NCI-H1694 (cell line): Measurements from ENCODE around the gene PITX3.
"Not testable (repeated sequence)": the region's sequence is repeated elsewhere in the genome, so short reads cannot be mapped to it uniquely, and the experiment has no call there.

ENCODE experiments used
- DNase-seq: peaks from one replicate; lab custom pipeline; 2025; lab: John Stamatoyannopoulos, UW

The PITX3 gene

DNA sequence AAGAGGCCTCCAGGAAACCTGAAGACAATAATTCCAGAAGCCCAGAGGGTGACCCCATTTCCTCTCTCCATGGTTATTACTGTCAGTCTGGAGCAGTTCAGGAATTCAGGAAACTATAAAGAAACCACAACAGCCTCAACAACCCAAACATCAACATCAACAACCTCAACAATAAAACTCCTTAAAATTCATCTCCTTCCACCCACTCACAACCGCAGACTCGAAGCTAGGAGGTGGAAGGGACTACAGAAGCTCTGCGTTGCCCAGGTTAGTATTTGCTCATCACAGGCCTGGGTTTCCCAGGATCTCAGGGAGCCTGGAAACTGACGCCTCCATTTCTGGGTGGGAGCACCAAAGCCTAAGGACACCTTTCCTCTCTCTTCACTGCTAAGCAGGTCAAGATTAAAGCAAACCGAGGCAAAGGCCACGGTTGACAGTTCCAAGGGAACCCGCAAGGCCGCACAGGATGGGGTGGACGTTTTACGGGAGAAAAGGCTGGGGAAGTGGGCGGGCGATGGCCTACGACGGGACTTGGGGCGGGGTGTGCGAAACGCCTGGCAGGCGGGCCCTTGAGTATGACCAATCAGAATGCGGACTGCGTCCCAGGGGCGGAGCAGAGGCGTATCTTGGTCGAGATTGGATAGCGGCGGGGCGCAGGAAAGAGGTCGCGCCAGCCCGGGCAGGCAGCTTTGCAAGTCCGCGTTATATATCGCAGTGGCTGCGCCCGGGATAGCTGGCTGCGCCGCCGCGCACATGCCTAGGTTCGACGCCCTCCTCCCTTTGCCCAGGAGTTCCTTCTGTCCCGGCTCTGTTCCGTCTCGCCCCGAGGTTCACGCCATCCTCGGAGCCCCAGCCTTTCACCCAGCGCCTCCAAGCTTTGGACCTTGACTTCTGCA, 15.4 kb downstream of the PITX3 start, which contains the start of gene ELOVL3:
TSS of gene ELOVL3 (plus strand) at position 654 of the 896 bp plus-strand sequence. CDS start 250 bp downstream, outside the sequence.
- DNase-seq: no peak

DNA sequence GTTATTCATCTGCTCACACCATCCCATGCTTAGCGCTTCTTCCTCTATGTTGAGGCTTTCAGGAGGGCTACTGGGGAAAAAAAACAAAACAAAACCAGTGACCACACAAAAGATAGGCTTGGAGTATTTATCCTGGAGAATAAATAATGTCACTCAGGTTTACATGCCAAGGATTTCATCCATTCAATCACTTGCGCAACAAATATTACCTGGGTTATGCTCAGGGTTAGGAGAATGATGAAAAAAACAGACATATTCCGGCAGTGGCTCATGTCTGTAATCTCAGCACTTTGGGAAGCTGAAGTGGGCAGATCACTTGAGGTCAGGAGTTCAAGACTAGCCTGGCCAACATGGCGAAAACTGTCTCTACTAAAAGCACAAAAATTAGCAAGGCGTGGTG, 18.5 kb downstream of the PITX3 start:
- no peak for DNase-seq

DNA sequence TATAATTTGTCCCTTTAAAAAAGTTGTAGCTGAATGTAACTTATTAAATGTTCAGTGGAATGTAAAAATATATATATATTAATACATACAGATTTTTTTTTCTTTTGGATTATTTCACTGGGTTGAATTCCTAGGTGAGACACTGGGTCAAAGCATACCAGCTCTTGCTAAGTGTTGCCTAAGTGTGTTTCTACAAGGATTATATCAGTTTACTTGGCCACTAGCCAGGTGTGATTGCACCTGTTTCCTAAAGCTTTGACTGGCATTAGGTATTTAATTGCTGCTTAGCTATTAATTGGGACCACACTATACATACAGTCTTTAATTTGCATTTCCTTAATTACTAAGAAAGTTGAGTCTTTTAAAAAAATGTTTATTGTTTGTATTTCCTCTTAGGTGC, 20.7 kb downstream of the PITX3 start:
- no peak for DNase-seq

DNA sequence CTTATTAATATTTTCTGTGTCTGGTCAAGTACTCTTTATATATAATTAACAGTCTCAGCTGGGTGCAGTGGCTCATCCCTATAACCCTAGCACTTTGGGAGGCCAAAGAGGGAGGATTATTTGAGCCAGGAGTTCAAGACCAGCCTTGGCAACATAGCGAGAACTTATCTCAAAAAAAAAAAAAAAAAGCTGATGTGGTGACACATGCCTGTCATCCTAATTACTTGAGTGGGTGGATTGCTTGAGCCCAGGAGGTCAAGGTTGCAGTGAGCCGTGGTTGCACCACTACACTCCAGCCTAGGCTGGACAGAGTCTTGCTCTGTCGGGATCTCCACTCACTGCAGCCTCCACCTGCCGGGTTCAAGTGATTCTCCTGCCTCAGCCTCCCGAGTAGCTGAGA, 21.9 kb downstream of the PITX3 start:
- DNase-seq: no peak

DNA sequence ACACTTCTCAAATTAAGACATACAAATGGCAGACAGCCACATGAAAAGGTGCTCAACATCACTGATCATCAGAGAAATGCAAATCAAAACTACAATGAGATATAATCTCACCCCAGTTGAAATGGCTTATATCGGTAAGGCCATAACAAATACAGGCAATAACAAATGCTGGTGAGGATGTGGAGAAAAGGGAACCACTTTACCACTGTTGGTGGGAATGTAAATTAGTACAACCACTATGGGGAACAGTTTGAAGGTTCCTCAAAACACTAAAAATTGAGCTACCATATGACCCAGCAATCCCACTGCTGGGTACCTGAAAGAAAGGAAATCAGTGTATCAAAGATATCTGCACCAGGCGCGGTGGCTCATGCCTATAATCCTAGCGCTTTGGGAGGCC, 27.7 kb downstream of the PITX3 start:
- DNase-seq: not testable (repeated sequence)

DNA sequence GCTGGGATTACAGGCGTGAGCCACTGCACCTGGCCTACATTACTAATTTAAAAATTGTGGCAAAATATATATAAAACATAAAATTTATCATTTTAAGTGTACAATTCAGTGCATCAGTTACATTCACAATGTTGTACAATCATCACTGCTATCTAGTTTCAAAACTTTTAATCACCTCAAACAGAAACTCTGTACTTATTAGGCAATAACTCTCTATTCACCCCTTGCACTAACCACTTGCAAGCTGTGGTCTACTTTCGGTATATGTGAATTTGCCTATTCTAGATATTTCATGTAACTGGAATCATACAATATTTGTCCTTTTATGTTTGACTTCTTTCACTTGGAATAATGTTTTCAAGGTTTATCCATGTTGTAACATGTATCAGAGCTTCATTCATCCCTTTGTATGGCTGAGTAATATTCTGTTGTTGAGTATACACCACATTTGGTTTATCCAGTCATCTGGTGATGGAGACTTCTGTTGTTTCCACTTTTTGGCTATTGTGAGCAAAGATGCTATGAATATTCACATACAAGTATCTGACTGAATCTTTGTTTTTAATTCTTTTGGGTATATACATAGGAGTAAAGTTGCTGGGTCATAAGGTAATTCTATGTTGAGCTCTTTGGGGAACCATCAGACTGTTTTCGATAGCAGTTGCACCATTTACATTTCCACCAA, 29.6 kb downstream of the PITX3 start:
- DNase-seq: no peak

DNA sequence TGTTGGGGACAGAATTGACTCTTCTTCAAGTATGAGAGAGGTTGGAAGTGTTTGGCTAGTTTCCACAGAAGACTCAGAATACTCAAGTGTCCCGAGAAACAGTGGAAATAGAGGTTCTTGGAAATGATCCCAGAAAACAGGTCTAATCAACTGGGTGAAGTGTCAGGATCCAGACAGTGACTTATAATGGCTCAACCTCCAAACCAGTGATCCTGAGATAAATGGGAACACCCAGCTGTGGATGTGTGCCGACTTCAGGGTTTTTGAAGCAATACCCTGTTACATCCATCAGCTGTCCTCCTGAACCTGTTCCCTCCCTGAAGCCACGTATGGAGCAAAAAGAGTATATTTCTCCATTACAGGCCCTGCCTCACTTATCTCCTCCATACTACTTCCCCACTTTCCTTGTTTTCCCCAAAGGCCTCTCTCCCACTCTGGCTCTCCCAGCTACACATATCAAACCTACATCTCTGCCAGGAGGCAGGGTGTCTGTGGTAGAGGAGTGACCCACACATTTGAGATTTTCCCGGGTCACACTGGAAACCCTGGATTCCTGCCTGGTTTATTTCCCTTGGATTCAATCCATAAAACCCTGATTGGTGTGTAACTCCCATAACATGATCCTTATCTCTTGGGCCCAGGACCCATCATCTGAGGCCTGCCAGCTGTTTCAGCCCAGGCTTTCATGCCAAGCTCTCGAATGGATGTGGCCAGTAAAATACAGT, 32.8 kb downstream of the PITX3 start:
- no peak for DNase-seq

DNA sequence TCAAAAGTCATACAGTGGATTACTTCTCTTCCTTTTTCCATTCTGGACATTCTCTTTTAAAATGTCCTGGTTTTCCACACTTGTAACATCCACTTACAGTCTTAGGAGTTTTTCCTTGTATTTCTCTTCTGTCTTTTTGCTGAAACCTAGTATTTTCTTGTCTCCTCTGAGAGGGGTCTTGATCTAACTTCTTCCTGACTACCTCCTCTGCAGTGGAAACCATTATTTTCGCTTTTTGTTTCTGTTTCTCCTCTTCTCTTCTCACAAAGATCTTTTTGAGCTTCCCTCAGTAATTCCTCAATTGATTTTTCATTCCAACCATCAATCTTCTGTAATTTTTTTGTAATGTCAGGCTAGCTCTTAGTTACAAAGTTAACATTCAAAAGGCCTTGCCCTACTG, 38.9 kb downstream of the PITX3 start:
- no peak for DNase-seq

DNA sequence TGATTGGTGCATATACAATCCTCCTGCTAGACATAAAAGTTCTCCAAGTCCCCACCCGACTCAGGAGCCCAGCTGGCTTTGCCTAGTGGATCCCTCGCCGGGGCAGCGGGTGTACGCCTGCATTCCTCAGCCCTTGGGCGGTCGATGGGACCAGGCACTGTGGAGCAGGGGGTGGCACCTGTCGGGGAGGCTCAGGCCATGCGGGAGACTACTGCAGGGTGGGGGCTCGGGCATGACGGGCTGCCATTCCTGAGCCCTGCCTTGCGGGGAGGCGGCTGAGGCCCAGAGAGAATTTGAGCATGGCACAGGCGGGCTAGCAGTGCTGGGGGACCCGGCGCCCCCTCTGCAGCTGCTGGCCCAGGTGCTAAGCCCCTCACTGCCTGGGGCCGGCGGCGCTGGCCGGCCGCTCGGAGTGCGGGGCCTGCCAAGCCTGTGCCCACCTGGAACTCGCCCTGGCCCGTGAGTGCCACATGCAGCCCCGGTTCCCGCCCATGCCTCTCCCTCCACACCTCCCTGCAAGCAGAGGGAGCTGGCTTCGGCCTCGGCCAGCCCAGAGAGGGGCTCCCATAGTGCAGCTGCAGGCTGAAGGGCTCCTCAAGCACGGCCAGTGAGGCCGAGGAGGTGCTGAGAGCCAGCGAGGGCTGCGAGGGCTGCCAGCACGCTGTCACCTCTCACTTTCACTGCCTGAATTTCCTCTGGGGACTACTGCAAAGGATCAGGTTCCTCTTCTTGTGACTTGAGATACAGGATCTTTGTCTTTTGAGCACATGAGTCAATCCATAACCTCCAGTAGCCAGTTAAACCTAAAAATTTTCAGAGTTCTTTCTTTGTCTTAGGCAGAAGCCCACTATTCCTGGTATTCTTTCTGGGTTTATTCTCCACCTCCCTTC, 40.3 kb downstream of the PITX3 start:
- no peak for DNase-seq

DNA sequence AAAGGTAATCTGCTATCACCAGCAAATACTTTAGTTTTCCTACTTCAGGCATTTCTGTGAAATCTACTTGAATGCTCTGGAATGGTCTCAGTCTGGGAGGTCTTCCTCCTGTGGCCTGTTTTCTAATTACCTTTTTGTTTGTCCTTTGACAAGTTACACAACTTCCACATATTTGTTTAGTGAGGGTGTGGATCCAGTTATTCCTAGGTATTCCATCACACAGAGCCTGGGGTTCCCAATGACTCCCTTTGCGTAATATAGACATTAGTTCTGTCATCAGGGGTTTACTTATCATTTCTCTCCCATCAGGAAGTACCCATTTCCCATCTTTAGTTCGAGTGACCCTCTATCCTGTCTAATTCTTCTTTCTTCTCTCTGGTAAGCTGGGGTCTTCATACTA, 43.3 kb downstream of the PITX3 start:
- DNase-seq: no peak

DNA sequence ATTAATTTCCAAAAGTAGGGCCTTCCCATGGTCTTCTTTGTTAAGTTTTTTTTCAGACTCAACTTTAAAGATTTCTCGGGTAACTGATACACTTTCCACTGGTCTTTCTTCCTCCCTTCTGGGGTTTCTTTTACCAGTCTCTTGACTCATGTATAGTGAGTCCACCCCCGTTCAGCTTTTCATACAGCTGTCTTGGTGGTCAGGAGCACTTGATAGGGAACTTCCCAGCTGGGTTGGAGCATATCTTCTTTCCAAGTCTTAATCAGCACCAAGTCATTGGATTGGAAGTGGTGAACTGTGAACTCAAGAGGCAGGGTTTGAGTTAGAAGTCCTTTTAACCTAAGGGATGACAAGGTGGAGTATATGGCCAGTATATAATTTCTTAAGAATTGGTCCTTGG, 44.4 kb downstream of the PITX3 start:
- no peak for DNase-seq

DNA sequence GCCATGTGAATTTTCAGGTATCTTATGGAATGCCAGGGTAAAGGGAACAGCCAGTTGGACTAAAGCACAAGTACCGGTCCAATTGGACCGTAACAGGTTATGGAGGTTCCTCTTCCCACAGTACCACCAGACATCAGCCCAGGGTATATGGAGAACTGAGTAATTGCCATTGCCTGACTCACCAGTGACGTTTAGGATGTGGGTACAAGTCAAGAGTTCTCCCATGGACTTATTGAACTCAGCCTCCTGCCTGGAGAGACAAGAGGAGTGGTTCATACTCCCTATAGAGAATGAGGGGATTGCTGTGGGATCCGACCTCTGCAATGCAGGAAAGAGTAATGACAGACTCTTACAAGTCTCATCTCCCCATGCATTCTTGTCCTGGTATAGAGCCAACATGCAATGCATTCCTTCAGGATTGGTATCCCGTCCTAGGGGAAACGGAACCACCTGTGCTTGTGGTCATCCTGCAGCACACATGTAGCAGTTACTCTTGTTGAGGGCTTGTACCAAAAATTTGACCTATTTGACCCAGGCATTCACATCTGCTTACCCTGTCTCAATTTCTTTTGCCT, 45.9 kb downstream of the PITX3 start:
- DNase-seq: no peak

DNA sequence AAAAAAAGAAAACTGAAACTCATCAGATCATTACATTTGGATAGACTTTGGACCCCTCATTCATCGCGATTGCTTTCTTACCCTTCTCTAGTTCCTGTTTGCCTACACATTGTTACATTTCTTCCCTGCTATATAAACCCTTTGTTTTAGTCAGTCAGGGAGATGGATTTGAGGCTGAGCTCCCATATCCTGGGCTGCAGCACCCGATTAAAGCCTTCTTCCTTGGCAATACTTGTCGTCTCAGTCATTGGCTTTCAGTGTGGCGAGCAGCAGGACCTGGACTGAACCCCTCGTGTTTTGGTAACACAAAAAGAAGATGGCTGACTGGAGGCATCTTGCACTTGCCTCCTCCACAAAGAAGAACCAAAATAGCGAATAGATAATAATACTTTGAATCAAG, 49.4 kb downstream of the PITX3 start:
- DNase-seq: no peak

DNA sequence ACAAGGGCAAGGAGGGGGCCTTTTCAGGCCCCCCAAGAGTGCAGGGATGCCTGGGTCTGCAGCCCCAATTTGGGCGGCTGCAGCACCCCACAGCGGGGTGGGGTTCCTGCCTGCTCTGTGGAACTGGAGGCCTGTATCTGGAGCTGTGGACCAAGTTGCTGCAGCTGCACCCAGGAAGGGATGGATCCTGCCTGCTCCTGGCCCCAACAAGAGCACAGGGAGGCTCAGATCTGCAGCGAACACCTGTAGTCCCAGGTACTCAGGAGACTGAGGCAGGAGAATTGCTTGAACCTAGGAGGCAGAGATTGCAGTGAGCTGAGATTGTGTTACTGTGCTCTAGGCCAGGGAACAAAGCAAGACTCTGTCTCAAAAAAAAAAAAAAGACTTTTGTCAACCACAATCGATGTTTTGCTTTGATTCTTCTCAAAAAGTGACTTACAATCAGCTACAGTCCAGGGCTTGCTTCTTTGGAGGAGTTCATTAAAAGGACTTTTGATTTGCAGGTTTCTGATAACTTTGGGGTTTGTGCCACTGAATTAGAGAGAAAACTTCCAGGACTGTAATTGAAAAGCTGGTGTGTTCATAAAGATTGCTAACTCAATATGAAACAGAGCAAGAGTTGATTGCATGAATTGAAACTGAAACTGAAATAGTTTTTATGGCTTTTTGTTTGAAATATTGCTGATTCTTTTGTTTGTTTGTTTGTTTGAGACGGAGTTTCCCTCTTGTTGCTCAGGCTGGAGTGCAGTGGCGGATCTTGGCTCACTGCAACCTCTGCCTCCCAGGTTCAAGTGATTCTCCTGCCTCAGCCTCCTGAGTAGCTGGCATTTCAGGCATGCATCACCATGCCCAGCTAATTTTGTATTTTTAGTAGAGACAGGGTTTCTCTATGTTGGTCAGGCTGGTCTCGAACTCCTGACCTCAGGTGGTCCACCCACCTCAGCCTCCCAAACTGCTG, 52.1 kb downstream of the PITX3 start:
- DNase-seq: not testable (repeated sequence)

DNA sequence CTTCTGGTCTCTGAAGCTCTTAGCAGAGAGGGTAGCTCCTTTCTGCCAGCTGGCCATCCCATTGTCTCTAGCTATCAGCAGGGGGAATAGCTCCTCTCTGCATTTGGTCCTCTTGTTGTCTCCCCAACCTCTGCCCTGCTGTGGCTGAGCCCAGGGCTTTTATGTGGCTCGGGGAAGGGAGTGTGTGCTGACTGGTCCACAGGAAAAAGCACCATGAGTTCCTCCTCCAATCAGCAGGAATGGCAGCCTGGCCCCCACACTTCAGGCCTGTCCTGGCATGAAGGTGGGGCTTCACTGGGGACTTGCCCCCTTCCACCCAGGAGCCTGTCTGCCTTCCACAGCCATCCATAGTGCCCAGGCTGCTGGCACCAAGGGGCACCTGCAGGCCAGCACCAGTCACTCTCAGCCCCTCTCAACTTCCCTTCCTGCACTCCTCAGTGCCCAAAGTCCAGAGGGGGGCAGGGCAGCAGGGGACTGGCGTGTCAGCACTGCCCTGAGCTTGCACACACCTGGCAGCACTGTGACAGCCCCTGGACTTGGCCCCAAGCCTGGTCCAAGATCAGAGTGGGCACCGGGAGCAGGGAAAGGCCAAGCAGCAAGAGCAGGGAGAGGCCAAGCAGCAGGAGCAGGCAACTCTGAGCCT, 52.9 kb downstream of the PITX3 start:
- DNase-seq: no peak

DNA sequence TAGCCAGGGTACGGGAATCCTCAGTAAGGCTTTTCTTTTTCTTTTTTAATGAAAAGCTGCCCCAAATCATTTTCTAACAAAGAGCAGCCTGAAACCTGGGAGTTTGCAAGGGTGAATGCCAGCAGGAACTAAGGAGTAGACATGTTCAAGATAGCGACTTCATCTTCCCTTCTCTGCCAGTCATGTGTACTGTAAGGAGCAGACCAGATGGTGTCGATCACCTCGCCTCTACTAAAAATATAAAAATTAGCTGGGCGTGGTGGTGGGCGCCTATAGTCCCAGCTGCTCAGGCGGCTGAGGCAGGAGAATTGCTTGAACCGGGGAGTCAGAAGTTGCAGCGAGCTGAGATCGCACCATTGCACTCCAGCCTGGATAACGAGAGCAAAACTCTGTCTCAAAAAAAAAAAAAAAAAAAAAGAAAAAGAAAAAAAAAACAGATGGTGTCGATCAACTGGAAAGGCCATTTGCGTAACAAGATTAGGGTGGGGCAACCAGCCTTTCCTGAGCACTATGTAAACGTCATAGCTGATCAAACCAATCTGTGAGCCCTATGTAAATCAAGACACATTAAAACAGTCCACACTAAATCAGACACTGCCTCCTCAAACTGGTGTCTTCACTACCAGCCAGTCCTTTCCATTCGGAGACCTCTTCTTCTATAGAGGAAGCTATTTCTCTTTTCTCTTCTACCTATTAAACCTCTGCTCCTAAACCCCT, 55.3 kb downstream of the PITX3 start:
- no peak for DNase-seq

DNA sequence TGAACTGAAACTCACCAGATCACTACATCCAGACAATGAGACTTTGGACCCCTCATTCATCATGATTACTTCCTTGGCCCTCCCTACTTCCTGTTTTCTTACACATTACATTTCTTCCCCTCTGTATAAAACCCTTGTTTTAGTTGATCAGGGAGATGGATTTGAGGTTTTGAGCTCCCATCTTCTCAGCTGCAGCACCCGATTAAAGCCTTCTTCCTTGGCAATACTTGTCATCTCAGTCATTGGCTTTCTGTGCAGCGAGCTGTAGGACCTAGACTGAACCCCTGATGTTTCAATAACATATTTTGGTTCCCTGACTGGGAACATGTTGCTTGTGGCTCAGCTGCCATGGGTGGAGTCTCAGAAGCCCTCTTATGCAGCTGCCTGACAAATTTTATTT, 56.0 kb downstream of the PITX3 start:
- no peak for DNase-seq

DNA sequence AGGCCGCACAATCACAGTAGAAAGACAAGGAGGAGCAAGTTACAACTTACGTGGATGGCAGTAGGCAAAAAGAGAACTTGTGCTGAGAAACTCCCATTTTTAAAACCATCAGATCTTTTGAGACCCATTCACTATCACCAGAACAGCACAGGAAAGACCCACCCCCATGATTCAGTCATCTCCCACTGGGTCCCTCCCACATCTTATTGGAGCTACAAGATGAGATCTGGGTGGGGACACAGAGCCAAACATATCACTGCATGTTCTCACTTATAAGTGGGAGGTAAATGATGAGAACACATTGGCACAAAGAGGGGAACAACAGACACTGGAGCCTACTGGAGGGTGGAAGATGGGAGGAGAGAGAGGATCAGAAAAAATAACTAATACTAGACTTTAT, 56.7 kb downstream of the PITX3 start:
- DNase-seq: no peak
